GM18867 (cell line): Measurements from ENCODE around the gene FXR2.

Experiments used
- ATAC-seq: cut with Tn5 transposase; IDR thresholded peaks from one replicate; pipeline ENCODE4 v1.9.1; 2021; ENCODE audit warnings: mild to moderate bottlenecking, moderate library complexity; ENCODE audit not compliant: unreplicated experiment

The FXR2 gene

GRCh38 chr17:7552621-7553051, 62.1 kb downstream of the FXR2 start:
- ATAC-seq: peak; percentile 66

GRCh38 chr17:7551396-7551795, 63.3 kb downstream of the FXR2 start:
- no peak for ATAC-seq

GRCh38 chr17:7550344-7550743, 64.4 kb downstream of the FXR2 start:
- ATAC-seq: no peak

GRCh38 chr17:7549401-7550055, 65.2 kb downstream of the FXR2 start:
- no peak for ATAC-seq

- no peak for ATAC-seq
Observed at GRCh38 chr17:7548585-7549400, 65.9 kb downstream of the FXR2 start, which contains the start of gene TNFSF12. TSS of gene TNFSF12 (plus strand) at chr17:7549058. CDS start at chr17:7549154, 96 bp downstream.

- no peak for ATAC-seq
Observed at GRCh38 chr17:7544911-7545310, 69.8 kb downstream of the FXR2 start.
